ENCODE data around the gene CWC15.

The CWC15 gene

GRCh38 chr11:94912806-94913205 is 60.5 kb downstream of the CWC15 start:
- DNase-seq = no peak

Measured in NCI-H1436 (cell line).